Measurements from ENCODE around the gene KLHL6.

GRCh38 chr3:183494341-183494740, 61.2 kb downstream of the KLHL6 start:
- TF ChIP-seq POLR2A (IDR thresholded peaks at IDR 0.05), result no peak
- no peak for TF ChIP-seq CTCF (IDR thresholded peaks at IDR 0.05)

Data from adrenal gland (tissue), 5 donors.